Suppressor macrophage treated with lipopolysaccharide for 4 hours (primary cell): ENCODE results near the gene MRPS18A.

Source experiments
- DNase-seq: peaks from one replicate; pipeline ENCODE4 v3.0.0-alpha.2; 2020

MRPS18A gene

GRCh38 chr6:43687437-43688347 is at the start of gene MRPS18A:
Gene MRPS18A (minus strand): TSS chr6:43687791. CDS start chr6:43687779, 12 bp downstream.
- DNase-seq = peak; percentile 88

GRCh38 chr6:43736844-43737243 is 49.3 kb upstream of the MRPS18A start:
- DNase-seq = no peak

- DNase-seq = no peak
Measured at GRCh38 chr6:43736211-43736786, 48.7 kb upstream of the MRPS18A start.

- DNase-seq = no peak
Measured at GRCh38 chr6:43735642-43736199, 48.1 kb upstream of the MRPS18A start.

GRCh38 chr6:43734294-43734665 is 46.7 kb upstream of the MRPS18A start:
- no peak for DNase-seq

- no peak for DNase-seq
Measured at GRCh38 chr6:43733471-43734293, 46.1 kb upstream of the MRPS18A start.

GRCh38 chr6:43730634-43731033 is 43.0 kb upstream of the MRPS18A start:
- no peak for DNase-seq

- no peak for DNase-seq
Measured at GRCh38 chr6:43729537-43729936, 41.9 kb upstream of the MRPS18A start.

- DNase-seq = no peak
Measured at GRCh38 chr6:43728586-43728985, 41.0 kb upstream of the MRPS18A start.

- no peak for DNase-seq
Measured at GRCh38 chr6:43727634-43728033, 40.0 kb upstream of the MRPS18A start.

GRCh38 chr6:43725643-43726580 is 38.3 kb upstream of the MRPS18A start:
- DNase-seq = no peak

GRCh38 chr6:43724914-43725642 is 37.5 kb upstream of the MRPS18A start:
- peak; percentile 97 for DNase-seq

- DNase-seq = no peak
Measured at GRCh38 chr6:43724354-43724753, 36.8 kb upstream of the MRPS18A start.

GRCh38 chr6:43723737-43724295 is 36.2 kb upstream of the MRPS18A start:
- peak; percentile 78 for DNase-seq

- peak; percentile 88 for DNase-seq
Measured at GRCh38 chr6:43722920-43723545, 35.4 kb upstream of the MRPS18A start.

GRCh38 chr6:43720999-43721398 is 33.4 kb upstream of the MRPS18A start:
- no peak for DNase-seq

- no peak for DNase-seq
Measured at GRCh38 chr6:43719511-43719910, 31.9 kb upstream of the MRPS18A start.

GRCh38 chr6:43718387-43719105 is 31.0 kb upstream of the MRPS18A start:
- no peak for DNase-seq

GRCh38 chr6:43717822-43718221 is 30.2 kb upstream of the MRPS18A start:
- no peak for DNase-seq

- no peak for DNase-seq
Measured at GRCh38 chr6:43717389-43717788, 29.8 kb upstream of the MRPS18A start.
